ENCODE measurements around the gene PRB2. TPM values are rescaled to one million over a fixed set of nuclear protein-coding genes. Genes with fewer than 3 reads are reported as not detected.
"Not testable (repeated sequence)": the region's sequence is repeated elsewhere in the genome, so short reads cannot be mapped to it uniquely, and the experiment has no call there.

PRB2 gene
- total and polyA plus RNA-seq, 9 of the 15 experiments (the other 6 are each of a cell fraction or from before 2014, with no cell fraction given), result not detected

DNA sequence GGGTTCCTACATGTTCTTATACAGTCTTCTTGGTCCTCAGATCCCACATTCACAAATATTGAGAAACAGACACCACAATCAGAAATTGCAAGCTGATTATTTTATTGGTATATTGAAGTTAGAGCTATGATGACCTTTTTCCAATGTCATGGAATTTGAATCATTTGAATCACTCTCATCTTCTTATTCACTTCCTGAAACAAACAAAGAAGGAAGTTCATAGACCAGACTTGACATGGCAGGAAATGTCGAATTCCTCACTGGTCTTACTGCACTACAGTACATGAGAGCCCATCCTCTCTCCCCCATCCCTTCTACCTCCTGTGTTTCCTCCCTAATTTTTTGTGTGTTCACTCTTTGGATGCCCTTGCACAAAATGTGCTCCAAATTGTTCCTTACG is 43.6 kb downstream of the PRB2 start:
- FAIRE-seq; H2AFZ ChIP-seq (ENCODE audit: low read depth, low read length); H3K4me1 ChIP-seq (replicated peaks in 1 of 2; ENCODE audit: control insufficient read depth in 2 of 2, insufficient read depth in 2 of 2, low read length in 2 of 2); in situ Hi-C loops (cut with MboI); ATAC-seq; POLR2A ChIA-PET; H4K20me1 ChIP-seq (replicated peaks; ENCODE audit: control insufficient read depth, insufficient read depth, low read length); CTCF ChIA-PET (ENCODE audit: low intra/inter-chr PET ratio); H3K4me2 ChIP-seq (ENCODE audit: insufficient read depth, low read length); H3K4me3 ChIP-seq; BruUV-seq (replicated peaks); H3K79me2 ChIP-seq (ENCODE audit: control insufficient read depth, insufficient read depth, low read length); H3K27me3 ChIP-seq (ENCODE audit: control insufficient read depth in 2 of 2, insufficient read depth in 2 of 2, low read length in 2 of 2); intact Hi-C loops (cut with micrococcal nuclease); H3K9me1 ChIP-seq (ENCODE audit: control insufficient read depth, insufficient read depth, low read length); H3K9me3 ChIP-seq (replicated peaks; ENCODE audit: control insufficient read depth, insufficient read depth, low read depth, low read length); DNase-seq (ENCODE audit: extremely low read depth in 1 of 4, low spot score in 3 of 4); H3K27ac ChIP-seq (ENCODE audit: extremely low read depth, low read depth, low read length); H3K36me3 ChIP-seq (ENCODE audit: control insufficient read depth, insufficient read depth, low read length); H3K9ac ChIP-seq (ENCODE audit: insufficient read depth in 1 of 2, low read depth in 2 of 2, low read length in 2 of 2): not testable (repeated sequence)
- 0% methylated on average over 1 of the region's 2 CpGs for WGBS (ENCODE audit: insufficient coverage, low coverage, missing lambda C conversion rate)

DNA sequence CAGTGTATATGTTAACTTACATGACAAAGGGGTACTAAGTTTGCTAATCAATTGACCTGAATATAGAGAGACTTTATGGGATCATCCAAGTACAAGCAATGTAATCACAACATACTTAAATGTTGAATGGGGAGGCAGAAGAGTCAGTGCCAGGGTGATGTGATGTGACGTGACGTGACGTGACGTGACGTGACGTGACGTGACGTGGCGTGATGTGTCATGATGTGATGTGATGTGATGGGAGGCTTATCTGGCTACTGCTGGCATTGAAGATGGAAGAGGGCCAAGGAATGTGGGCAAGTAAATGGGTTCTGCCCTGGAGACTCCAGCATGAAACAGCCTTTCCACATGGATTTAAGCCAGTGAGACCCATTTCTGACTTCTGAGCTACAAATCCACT is 46.9 kb downstream of the PRB2 start:
- POLR2A ChIA-PET, result no interaction called here
- 0% methylated on average over 6 of the region's 9 CpGs for WGBS (ENCODE audit: insufficient coverage, low coverage, missing lambda C conversion rate)
- intact Hi-C loops (cut with micrococcal nuclease), result no loop called here
- peak in 1 of 2 experiments; percentile 50; a peak in 1 of 4 replicates for TF ChIP-seq TBL1XR1 (IDR thresholded peaks at IDR 0.05; ENCODE audit: low read length in 2 of 2)
- TF ChIP-seq, protein P1, sequence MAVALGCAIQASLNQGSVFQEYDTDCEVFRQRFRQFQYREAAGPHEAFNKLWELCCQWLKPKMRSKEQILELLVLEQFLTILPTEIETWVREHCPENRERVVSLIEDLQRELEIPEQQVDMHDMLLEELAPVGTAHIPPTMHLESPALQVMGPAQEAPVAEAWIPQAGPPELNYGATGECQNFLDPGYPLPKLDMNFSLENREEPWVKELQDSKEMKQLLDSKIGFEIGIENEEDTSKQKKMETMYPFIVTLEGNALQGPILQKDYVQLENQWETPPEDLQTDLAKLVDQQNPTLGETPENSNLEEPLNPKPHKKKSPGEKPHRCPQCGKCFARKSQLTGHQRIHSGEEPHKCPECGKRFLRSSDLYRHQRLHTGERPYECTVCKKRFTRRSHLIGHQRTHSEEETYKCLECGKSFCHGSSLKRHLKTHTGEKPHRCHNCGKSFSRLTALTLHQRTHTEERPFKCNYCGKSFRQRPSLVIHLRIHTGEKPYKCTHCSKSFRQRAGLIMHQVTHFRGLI (CRISPR knock-in tag; IDR thresholded peaks at IDR 0.05), result no peak
- TF ChIP-seq, protein P2, sequence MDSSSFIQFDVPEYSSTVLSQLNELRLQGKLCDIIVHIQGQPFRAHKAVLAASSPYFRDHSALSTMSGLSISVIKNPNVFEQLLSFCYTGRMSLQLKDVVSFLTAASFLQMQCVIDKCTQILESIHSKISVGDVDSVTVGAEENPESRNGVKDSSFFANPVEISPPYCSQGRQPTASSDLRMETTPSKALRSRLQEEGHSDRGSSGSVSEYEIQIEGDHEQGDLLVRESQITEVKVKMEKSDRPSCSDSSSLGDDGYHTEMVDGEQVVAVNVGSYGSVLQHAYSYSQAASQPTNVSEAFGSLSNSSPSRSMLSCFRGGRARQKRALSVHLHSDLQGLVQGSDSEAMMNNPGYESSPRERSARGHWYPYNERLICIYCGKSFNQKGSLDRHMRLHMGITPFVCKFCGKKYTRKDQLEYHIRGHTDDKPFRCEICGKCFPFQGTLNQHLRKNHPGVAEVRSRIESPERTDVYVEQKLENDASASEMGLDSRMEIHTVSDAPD (CRISPR knock-in tag; IDR thresholded peaks at IDR 0.05), result no peak
- peak; percentile 79 for TF ChIP-seq KHSRP (IDR thresholded peaks at IDR 0.05)
- peak in 1 of 2 experiments; percentile 62; a peak in 1 of 4 replicates for TF ChIP-seq CSDE1 (IDR thresholded peaks at IDR 0.05)
- peak; percentile 93 for TF ChIP-seq CREM (IDR thresholded peaks at IDR 0.05; ENCODE audit: low read depth)
- peak; percentile 95 for TF ChIP-seq CREB1 (IDR thresholded peaks at IDR 0.05)
- peak; percentile 90 for TF ChIP-seq CREB1 (CRISPR knock-in tag; IDR thresholded peaks at IDR 0.05)
- TF ChIP-seq, protein P3, sequence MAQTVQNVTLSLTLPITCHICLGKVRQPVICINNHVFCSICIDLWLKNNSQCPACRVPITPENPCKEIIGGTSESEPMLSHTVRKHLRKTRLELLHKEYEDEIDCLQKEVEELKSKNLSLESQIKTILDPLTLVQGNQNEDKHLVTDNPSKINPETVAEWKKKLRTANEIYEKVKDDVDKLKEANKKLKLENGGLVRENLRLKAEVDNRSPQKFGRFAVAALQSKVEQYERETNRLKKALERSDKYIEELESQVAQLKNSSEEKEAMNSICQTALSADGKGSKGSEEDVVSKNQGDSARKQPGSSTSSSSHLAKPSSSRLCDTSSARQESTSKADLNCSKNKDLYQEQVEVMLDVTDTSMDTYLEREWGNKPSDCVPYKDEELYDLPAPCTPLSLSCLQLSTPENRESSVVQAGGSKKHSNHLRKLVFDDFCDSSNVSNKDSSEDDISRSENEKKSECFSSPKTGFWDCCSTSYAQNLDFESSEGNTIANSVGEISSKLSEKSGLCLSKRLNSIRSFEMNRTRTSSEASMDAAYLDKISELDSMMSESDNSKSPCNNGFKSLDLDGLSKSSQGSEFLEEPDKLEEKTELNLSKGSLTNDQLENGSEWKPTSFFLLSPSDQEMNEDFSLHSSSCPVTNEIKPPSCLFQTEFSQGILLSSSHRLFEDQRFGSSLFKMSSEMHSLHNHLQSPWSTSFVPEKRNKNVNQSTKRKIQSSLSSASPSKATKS (CRISPR knock-in tag; IDR thresholded peaks at IDR 0.05), result no peak
- TF ChIP-seq ZFP1 (CRISPR knock-in tag; IDR thresholded peaks at IDR 0.05), result no peak
- TF ChIP-seq NCOA1 (IDR thresholded peaks at IDR 0.05; ENCODE audit: low read depth), result peak; percentile 89

More for the DNA sequence above, 46.9 kb downstream of the PRB2 start:
- Histone ChIP-seq H2AFZ (ENCODE audit: low read depth, low read length) (no peak overlapping the region), H3K9ac (ENCODE audit: insufficient read depth in 1 of 2, low read depth in 2 of 2, low read length in 2 of 2) (no peak overlapping the region), H3K4me3 (no peak overlapping the region), H3K4me2 (ENCODE audit: insufficient read depth, low read length) (no peak overlapping the region), H3K9me1 (ENCODE audit: control insufficient read depth, insufficient read depth, low read length) (no peaks in the 10 kb centered on the region), H4K20me1 (replicated peaks; ENCODE audit: control insufficient read depth, insufficient read depth, low read length) (no peaks in the 10 kb centered on the region), H3K79me2 (ENCODE audit: control insufficient read depth, insufficient read depth, low read length) (no peaks in the 10 kb centered on the region), H3K4me1 (replicated peaks in 1 of 2; ENCODE audit: control insufficient read depth in 2 of 2, insufficient read depth in 2 of 2, low read length in 2 of 2) (no peaks in the 10 kb centered on the region), H3K9me3 (replicated peaks; ENCODE audit: control insufficient read depth, insufficient read depth, low read depth, low read length) (no peaks in the 10 kb centered on the region), H3K27me3 (ENCODE audit: control insufficient read depth in 2 of 2, insufficient read depth in 2 of 2, low read length in 2 of 2) (no peaks in the 10 kb centered on the region), H3K27ac (ENCODE audit: extremely low read depth, low read depth, low read length) (no peak overlapping the region), H3K36me3 (ENCODE audit: control insufficient read depth, insufficient read depth, low read length) (no peaks in the 10 kb centered on the region)
- no TSS peak for BruUV-seq (replicated peaks)
- FAIRE-seq (no peak), ATAC-seq (no peak), DNase-seq (ENCODE audit: extremely low read depth in 1 of 4, low spot score in 3 of 4) (peak in 1 of 4 experiments; percentile 0)
- in situ Hi-C loops (cut with MboI), result loop anchor here (5.0 kb wide), 1 partner anchor 49 kb away; the partner anchor contains the start of gene PRB2
- CTCF ChIA-PET (ENCODE audit: low intra/inter-chr PET ratio), result no interaction called here

Data from K562 (cell line).